Activated B cell treated with CpG ODN at 0.5 μM for 24 hours (primary cell): ENCODE measurements around the gene AP3S1. TPM values are rescaled to one million over a fixed set of nuclear protein-coding genes. Genes with fewer than 3 reads are reported as not detected.

Source experiments
- ATAC-seq: fragments of 200-7000 bp; cut with Tn5 transposase; one replicate; pipeline ENCODE4 v1.10.0; 2021; ENCODE audit warnings: low read depth, mild to moderate bottlenecking, moderate library complexity
- CTCF ChIA-PET: fragments of 350-600 bp; sonication (Branson Sonifier 250); formaldehyde crosslinking; loops from one replicate; lab custom pipeline; 2021; ENCODE audit warnings: antibody characterized with exemption; lab: Charles Lee
- POLR2A ChIA-PET: fragments of 350-600 bp; sonication (Branson Sonifier 250); formaldehyde crosslinking; loops from one replicate; lab custom pipeline; 2021; ENCODE audit warnings: antibody characterized with exemption; lab: Charles Lee
- DNase-seq: peaks from one replicate; pipeline ENCODE4 v3.0.0; 2022
- H3K27ac Mint-ChIP-seq: one replicate; pipeline ENCODE4 v1.8.0; 2020; ENCODE audit warnings: mixed read lengths
- H3K27me3 Mint-ChIP-seq: one replicate; pipeline ENCODE4 v1.8.0; 2021; ENCODE audit warnings: mixed read lengths
- H3K36me3 Mint-ChIP-seq: one replicate; pipeline ENCODE4 v1.8.0; 2021; ENCODE audit warnings: low read depth, mixed read lengths
- H3K4me1 Mint-ChIP-seq: one replicate; pipeline ENCODE4 v1.8.0; 2021; ENCODE audit warnings: mixed read lengths
- H3K4me3 Mint-ChIP-seq: one replicate; pipeline ENCODE4 v1.8.0; 2020; ENCODE audit warnings: mild to moderate bottlenecking, mixed read lengths
- H3K9me3 Mint-ChIP-seq: one replicate; pipeline ENCODE4 v1.8.0; 2020; ENCODE audit warnings: mixed read lengths
- CTCF ChIP-seq: fragments of 200-600 bp; IDR thresholded peaks from one replicate; pipeline ENCODE4 v1.8.0; 2022; ENCODE audit warnings: antibody characterized with exemption, mild to moderate bottlenecking
- intact Hi-C: fragments of 100-400 bp; cut with micrococcal nuclease; formaldehyde crosslinking; loops from one replicate; pipeline ENCODE4 v1.15.1; 2024
- total RNA-seq: library from RNA; stranded (reverse); gene quantifications from 2 replicates; pipeline ENCODE4 v1.2.3, GENCODE V29; 2022

Gene AP3S1
- total RNA-seq, 1 donor from 2014 or later: 43.2 TPM

- no peak for TF ChIP-seq CTCF
- H3K4me3 Mint-ChIP-seq: peak overlapping the region; percentile 98
- H3K4me1 Mint-ChIP-seq: peaks cover 50% of the 10 kb centered on the region
- POLR2A ChIA-PET: interaction anchor here (0.6 to 2.5 kb wide), 7 partner anchors 132 to 743 kb away, joined by 3 to 14 read pairs (median 4); partner anchors contain the start of genes TICAM2 and TMED7
- H3K9me3 Mint-ChIP-seq: no peaks in the 10 kb centered on the region
- H3K27ac Mint-ChIP-seq: peak overlapping the region; percentile 12
- CTCF ChIA-PET: interaction anchor here (0.7 to 2.7 kb wide), 7 partner anchors 7 to 529 kb away, joined by 3 to 15 read pairs (median 4); no protein-coding TSS in a partner anchor
- peaks cover 47% of the 10 kb centered on the region for H3K36me3 Mint-ChIP-seq
- DNase-seq (no peak), ATAC-seq (peak; percentile 11)
- H3K27me3 Mint-ChIP-seq: no peaks in the 10 kb centered on the region
- intact Hi-C loops: loop anchor here (1.0 to 2.0 kb wide), 4 partner anchors 8 to 740 kb away; no protein-coding TSS in a partner anchor
Observed at GRCh38 chr5:115838885-115839518, 2.7 kb upstream of the AP3S1 start.

- H3K27ac Mint-ChIP-seq: peak overlapping the region; percentile 100
- H3K27me3 Mint-ChIP-seq: no peaks in the 10 kb centered on the region
- H3K36me3 Mint-ChIP-seq: peaks cover 28% of the 10 kb centered on the region
- TF ChIP-seq CTCF: no peak
- ATAC-seq (no peak), DNase-seq (no peak)
- peaks cover 67% of the 10 kb centered on the region for H3K4me1 Mint-ChIP-seq
- intact Hi-C loops: loop anchor here (1.0 to 5.0 kb wide), 10 partner anchors 215 to 736 kb away; partner anchors contain the start of genes CCDC112, COMMD10, FEM1C and PGGT1B
- H3K9me3 Mint-ChIP-seq: no peaks in the 10 kb centered on the region
- CTCF ChIA-PET: interaction anchor here (1.5 to 2.7 kb wide), 3 partner anchors 9 to 214 kb away, joined by 4 to 15 read pairs (median 6); no protein-coding TSS in a partner anchor
- POLR2A ChIA-PET: interaction anchor here (1.0 to 2.5 kb wide), 10 partner anchors 10 to 579 kb away, joined by 3 to 14 read pairs (median 7); partner anchors contain the start of genes COMMD10, FEM1C, PGGT1B and TICAM2
- peak overlapping the region; percentile 98 for H3K4me3 Mint-ChIP-seq
Observed at GRCh38 chr5:115840873-115841272, 862 bp upstream of the AP3S1 start.

GRCh38 chr5:115842089-115842935, 577 bp downstream of the AP3S1 start:
- Mint-ChIP-seq H3K4me1 (peaks cover 67% of the 10 kb centered on the region), H3K27ac (peak overlapping the region; percentile 89), H3K36me3 (peaks cover 16% of the 10 kb centered on the region), H3K4me3 (peak overlapping the region; percentile 98), H3K9me3 (no peaks in the 10 kb centered on the region), H3K27me3 (no peaks in the 10 kb centered on the region)
- intact Hi-C loops: loop anchor here (5.0 kb wide), 2 partner anchors 545 to 735 kb away; partner anchors contain the start of gene CCDC112
- DNase-seq (no peak), ATAC-seq (peak; percentile 34)
- ChIA-PET POLR2A (interaction anchor here (0.8 to 2.1 kb wide), 8 partner anchors 11 to 580 kb away, joined by 3 to 10 read pairs (median 6); partner anchors contain the start of genes COMMD10, FEM1C and PGGT1B), CTCF (interaction anchor here (0.7 to 1.3 kb wide), 2 partner anchors 207 to 533 kb away, joined by 3 to 5 read pairs; no protein-coding TSS in a partner anchor)
- TF ChIP-seq CTCF: no peak

GRCh38 chr5:115842952-115843351, 1.2 kb downstream of the AP3S1 start:
- Mint-ChIP-seq H3K36me3 (peaks cover 11% of the 10 kb centered on the region), H3K27me3 (no peaks in the 10 kb centered on the region), H3K4me1 (peaks cover 64% of the 10 kb centered on the region), H3K4me3 (peak overlapping the region; percentile 98), H3K9me3 (no peaks in the 10 kb centered on the region), H3K27ac (peak overlapping the region; percentile 89)
- intact Hi-C loops: loop anchor here (5.0 kb wide), 2 partner anchors 546 to 734 kb away; partner anchors contain the start of gene CCDC112
- DNase-seq (no peak), ATAC-seq (no peak)
- ChIA-PET POLR2A (interaction anchor here (0.8 kb wide), 1 partner anchor 299 kb away, joined by 4 read pairs; the partner anchor contains the start of gene FEM1C), CTCF (interaction anchor here (1.3 kb wide), 1 partner anchor 208 kb away, joined by 5 read pairs; no protein-coding TSS in a partner anchor)
- TF ChIP-seq CTCF: no peak
